Mammary epithelial cell (primary cell): ENCODE measurements around the gene SLC43A2.

ENCODE experiments used
- CTCF ChIP-seq, 2 donors: IDR thresholded peaks in 1 of 2; conservative IDR thresholded peaks in 1 of 2; 2 replicates each; pipeline ENCODE4 v1.5.1; 2011 to 2012; ENCODE audit warnings: inconsistent platforms in 2 of 2, low read length in 2 of 2, mild to moderate bottlenecking in 2 of 2, control low read depth in 1 of 2, low read depth in 1 of 2; ENCODE audit not compliant: insufficient read depth in 1 of 2; ENCODE audit errors: extremely low read depth in 1 of 2
- EZH2 ChIP-seq: IDR thresholded peaks from 2 replicates; pipeline ENCODE4 v1.6.1; 2012; ENCODE audit warnings: low read length, inconsistent platforms, borderline replicate concordance

GRCh38 chr17:1566505-1567199 lies 62.0 kb downstream of the SLC43A2 start:
- TF ChIP-seq EZH2: no peak
- no peak for TF ChIP-seq CTCF (conservative IDR thresholded peaks at IDR 0.05 in 1 of 2, IDR thresholded peaks at IDR 0.05 in 1 of 2; ENCODE audit: extremely low read depth in 1 of 2, insufficient read depth in 1 of 2, low read depth in 1 of 2, low read length in 2 of 2)
